Measurements from ENCODE around the gene XRCC1.

GRCh38 chr19:43574424-43575155 is 737 bp downstream of the XRCC1 start:
- TF ChIP-seq CTCF (IDR thresholded peaks at IDR 0.05) = no peak
- no peak for TF ChIP-seq EP300 (IDR thresholded peaks at IDR 0.05)
- TF ChIP-seq POLR2A (IDR thresholded peaks at IDR 0.05) = no peak
